HepG2 (cell line): ENCODE results near the gene COA3. TPM values are rescaled to one million over a fixed set of nuclear protein-coding genes. Genes with fewer than 3 reads are reported as not detected.

Experiments
- ARNTL ChIP-seq: sonication (generic); formaldehyde crosslinking; IDR thresholded peaks from 2 replicates; pipeline ENCODE4 v1.4.0; 2020; ENCODE audit warnings: mild to moderate bottlenecking, missing genetic modification reagents
- EZH2 ChIP-seq: conservative IDR thresholded peaks from 2 replicates; pipeline ENCODE4 v1.6.1; 2012; ENCODE audit warnings: mild to moderate bottlenecking, low read depth, low read length, moderate library complexity
- ONECUT2 ChIP-seq: sonication (generic); formaldehyde crosslinking; IDR thresholded peaks from 2 replicates; pipeline ENCODE4 v1.4.0; 2020; ENCODE audit warnings: missing genetic modification reagents
- PRMT3 ChIP-seq: sonication (generic); formaldehyde crosslinking; IDR thresholded peaks from 2 replicates; pipeline ENCODE4 v1.8.1; 2022; ENCODE audit warnings: low read depth, mild to moderate bottlenecking, moderate library complexity, missing genetic modification reagents, borderline replicate concordance
- ZBTB21 ChIP-seq: sonication (generic); formaldehyde crosslinking; IDR thresholded peaks from 2 replicates; pipeline ENCODE4 v1.4.0; 2020; ENCODE audit warnings: missing genetic modification reagents
- ZFAT ChIP-seq: sonication (generic); formaldehyde crosslinking; conservative IDR thresholded peaks from 2 replicates; pipeline ENCODE4 v1.8.1; 2023; ENCODE audit warnings: missing genetic modification reagents, inconsistent platforms
- ZIK1 ChIP-seq: sonication (generic); formaldehyde crosslinking; IDR thresholded peaks from 2 replicates; pipeline ENCODE4 v1.5.0; 2020; ENCODE audit warnings: mild to moderate bottlenecking, low read depth, missing genetic modification reagents, borderline replicate concordance
- ZNF225 ChIP-seq: sonication (generic); formaldehyde crosslinking; IDR thresholded peaks from 2 replicates; pipeline ENCODE4 v1.4.0; 2020; ENCODE audit warnings: mild to moderate bottlenecking, missing genetic modification reagents
- ZNF451 ChIP-seq: sonication (generic); formaldehyde crosslinking; IDR thresholded peaks from 2 replicates; pipeline ENCODE4 v1.5.0; 2020; ENCODE audit warnings: mild to moderate bottlenecking, missing genetic modification reagents
- ZNF768 ChIP-seq: sonication (generic); formaldehyde crosslinking; IDR thresholded peaks from 2 replicates; pipeline ENCODE4 v1.4.0; 2020; ENCODE audit warnings: missing genetic modification reagents
- ZNF775 ChIP-seq: sonication (generic); formaldehyde crosslinking; IDR thresholded peaks from 2 replicates; pipeline ENCODE4 v1.4.0; 2020; ENCODE audit warnings: missing genetic modification reagents, mild to moderate bottlenecking, moderate library complexity, borderline replicate concordance
- ZNF839 ChIP-seq: sonication (generic); formaldehyde crosslinking; IDR thresholded peaks from 2 replicates; pipeline ENCODE4 v1.4.0; 2020; ENCODE audit warnings: missing genetic modification reagents, mild to moderate bottlenecking, borderline replicate concordance
- ZSCAN21 ChIP-seq: sonication (generic); formaldehyde crosslinking; IDR thresholded peaks from 2 replicates; pipeline ENCODE4 v1.8.0; 2022; ENCODE audit warnings: mild to moderate bottlenecking, missing genetic modification reagents, moderate library complexity, borderline replicate concordance
- ZSCAN25 ChIP-seq: sonication (generic); formaldehyde crosslinking; IDR thresholded peaks from 2 replicates; pipeline ENCODE4 v1.8.0; 2022; ENCODE audit warnings: mild to moderate bottlenecking, missing genetic modification reagents
- polyA plus RNA-seq, 8 experiments: library from polyadenylated mRNA; depleted of rRNA in 3 of 8; stranded (reverse) in 7 of 8; unstranded in 1 of 8; fragments of >200 nt; fragmentation: Illumina TruSeq in 4 of 8; extraction: Trizol in 4 of 8; gene quantifications; 2 replicates each; pipeline versions ENCODE4 v1.2.1 to v1.2.3, GENCODE V29; 2011 to 2016; ENCODE audit warnings: low read depth in 4 of 8, missing spikeins in 1 of 8, mixed read lengths in 1 of 8; ENCODE audit not compliant: insufficient read depth in 1 of 8
- total RNA-seq, 5 experiments: library from RNA; depleted of rRNA; stranded (reverse); fragments of >200 nt; fragmentation: Illumina TruSeq; extraction: Trizol; gene quantifications; 2 replicates each; pipeline ENCODE4 v1.2.3, GENCODE V29; 2016; ENCODE audit warnings: low read depth in 1 of 5
- TF ChIP-seq, protein P1 (sequence below): sonication (generic); formaldehyde crosslinking; IDR thresholded peaks from 2 replicates; pipeline ENCODE4 v1.4.0; 2020; ENCODE audit warnings: missing genetic modification reagents
- TF ChIP-seq, protein P2 (sequence below): sonication (generic); formaldehyde crosslinking; IDR thresholded peaks from 2 replicates; pipeline ENCODE4 v1.4.0; 2020; ENCODE audit warnings: missing genetic modification reagents
- TF ChIP-seq, protein P3 (sequence below): sonication (generic); formaldehyde crosslinking; IDR thresholded peaks from 2 replicates; pipeline ENCODE4 v1.8.1; 2023; ENCODE audit warnings: mild to moderate bottlenecking, moderate library complexity, missing genetic modification reagents
- TF ChIP-seq, protein P4 (sequence below): sonication (generic); formaldehyde crosslinking; IDR thresholded peaks from 2 replicates; pipeline ENCODE4 v1.5.0; 2020; ENCODE audit warnings: missing genetic modification reagents

Gene COA3
- total and polyA plus RNA-seq, 2 of the 13 experiments (the other 11 are each of a cell fraction or from before 2014, with no cell fraction given), result 133 to 202 TPM

DNA sequence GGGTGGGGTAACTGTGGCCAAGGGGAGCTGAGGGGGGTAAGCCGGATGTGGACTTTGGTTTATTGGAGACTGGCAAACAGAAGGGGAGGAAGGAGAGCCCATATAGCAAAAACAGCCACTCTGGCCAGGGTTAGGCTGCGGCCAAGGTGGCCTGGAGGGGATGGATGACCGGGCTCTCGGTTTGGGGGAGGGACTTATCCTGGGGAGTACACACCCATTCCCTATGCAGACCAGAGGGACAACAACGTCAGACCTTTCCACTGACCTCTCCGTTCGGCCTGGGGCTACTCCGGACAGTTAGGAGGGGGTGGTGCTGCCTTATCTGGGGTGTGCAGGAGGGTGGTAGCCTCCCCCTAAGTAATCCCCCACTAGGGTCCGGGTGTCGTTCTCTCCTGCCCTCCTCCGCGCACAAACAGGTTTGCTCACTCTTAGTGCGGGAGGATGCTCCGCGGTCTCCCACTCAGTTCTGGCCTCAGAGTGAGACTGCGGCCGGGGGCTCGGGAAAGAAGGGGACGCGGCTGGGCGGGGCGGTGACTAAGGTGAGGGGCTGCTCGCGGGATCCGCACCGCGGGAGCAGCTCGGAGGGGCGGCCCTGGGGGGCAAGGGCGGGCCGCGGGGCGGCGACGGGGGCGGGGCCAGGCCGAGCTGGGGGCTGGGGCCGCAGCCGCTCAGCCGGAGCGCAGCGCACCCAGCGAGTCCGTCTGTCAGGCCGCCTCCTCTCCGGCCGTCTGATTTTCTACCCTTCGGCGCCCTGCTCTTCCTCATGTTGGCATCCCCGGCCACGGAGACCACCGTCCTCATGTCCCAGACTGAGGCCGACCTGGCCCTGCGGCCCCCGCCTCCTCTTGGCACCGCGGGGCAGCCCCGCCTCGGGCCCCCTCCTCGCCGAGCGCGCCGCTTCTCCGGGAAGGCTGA lies 18.3 kb downstream of the COA3 start, which contains the start of gene WNK4 (continued):
- no peak for TF ChIP-seq ZFAT
- peak; percentile 50; the same call in 1 of the 2 replicates for TF ChIP-seq ZSCAN25 (CRISPR knock-in tag)
- TF ChIP-seq, protein P1, sequence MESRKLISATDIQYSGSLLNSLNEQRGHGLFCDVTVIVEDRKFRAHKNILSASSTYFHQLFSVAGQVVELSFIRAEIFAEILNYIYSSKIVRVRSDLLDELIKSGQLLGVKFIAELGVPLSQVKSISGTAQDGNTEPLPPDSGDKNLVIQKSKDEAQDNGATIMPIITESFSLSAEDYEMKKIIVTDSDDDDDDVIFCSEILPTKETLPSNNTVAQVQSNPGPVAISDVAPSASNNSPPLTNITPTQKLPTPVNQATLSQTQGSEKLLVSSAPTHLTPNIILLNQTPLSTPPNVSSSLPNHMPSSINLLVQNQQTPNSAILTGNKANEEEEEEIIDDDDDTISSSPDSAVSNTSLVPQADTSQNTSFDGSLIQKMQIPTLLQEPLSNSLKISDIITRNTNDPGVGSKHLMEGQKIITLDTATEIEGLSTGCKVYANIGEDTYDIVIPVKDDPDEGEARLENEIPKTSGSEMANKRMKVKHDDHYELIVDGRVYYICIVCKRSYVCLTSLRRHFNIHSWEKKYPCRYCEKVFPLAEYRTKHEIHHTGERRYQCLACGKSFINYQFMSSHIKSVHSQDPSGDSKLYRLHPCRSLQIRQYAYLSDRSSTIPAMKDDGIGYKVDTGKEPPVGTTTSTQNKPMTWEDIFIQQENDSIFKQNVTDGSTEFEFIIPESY (CRISPR knock-in tag), result no peak; the same call in 1 of the 2 replicates
- TF ChIP-seq, protein P2, sequence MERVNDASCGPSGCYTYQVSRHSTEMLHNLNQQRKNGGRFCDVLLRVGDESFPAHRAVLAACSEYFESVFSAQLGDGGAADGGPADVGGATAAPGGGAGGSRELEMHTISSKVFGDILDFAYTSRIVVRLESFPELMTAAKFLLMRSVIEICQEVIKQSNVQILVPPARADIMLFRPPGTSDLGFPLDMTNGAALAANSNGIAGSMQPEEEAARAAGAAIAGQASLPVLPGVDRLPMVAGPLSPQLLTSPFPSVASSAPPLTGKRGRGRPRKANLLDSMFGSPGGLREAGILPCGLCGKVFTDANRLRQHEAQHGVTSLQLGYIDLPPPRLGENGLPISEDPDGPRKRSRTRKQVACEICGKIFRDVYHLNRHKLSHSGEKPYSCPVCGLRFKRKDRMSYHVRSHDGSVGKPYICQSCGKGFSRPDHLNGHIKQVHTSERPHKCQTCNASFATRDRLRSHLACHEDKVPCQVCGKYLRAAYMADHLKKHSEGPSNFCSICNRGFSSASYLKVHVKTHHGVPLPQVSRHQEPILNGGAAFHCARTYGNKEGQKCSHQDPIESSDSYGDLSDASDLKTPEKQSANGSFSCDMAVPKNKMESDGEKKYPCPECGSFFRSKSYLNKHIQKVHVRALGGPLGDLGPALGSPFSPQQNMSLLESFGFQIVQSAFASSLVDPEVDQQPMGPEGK (CRISPR knock-in tag), result peak; percentile 98
- TF ChIP-seq ZNF839 (CRISPR knock-in tag), result no peak
- TF ChIP-seq, protein P3, sequence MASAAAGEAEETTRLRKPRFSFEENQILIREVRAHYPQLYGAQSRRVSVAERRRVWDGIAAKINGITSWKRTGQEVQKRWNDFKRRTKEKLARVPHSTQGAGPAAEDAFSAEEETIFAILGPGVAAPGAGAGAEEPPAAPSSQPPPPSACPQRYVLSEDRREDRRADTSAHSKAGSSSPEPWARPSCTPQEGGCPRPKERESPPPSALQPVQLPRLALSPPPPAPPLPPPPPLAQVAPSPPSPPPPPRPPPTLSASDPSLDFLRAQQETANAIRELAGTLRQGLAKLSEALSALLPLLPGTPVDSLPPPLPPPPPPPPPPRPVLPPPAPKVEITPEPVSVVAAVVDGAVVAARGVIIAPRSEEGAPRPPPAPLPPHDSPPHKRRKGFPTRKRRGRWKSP (CRISPR knock-in tag), result peak; percentile 39
- TF ChIP-seq ZNF768, result peak; percentile 10; the same call in 1 of the 2 replicates
- no peak for TF ChIP-seq ZIK1 (CRISPR knock-in tag)
- TF ChIP-seq PRMT3 (CRISPR knock-in tag), result no peak; the same call in 1 of the 2 replicates
- TF ChIP-seq ZSCAN21 (CRISPR knock-in tag), result peak; percentile 62; the same call in 1 of the 2 replicates
- TF ChIP-seq ARNTL (CRISPR knock-in tag), result peak; percentile 78; the same call in 1 of the 2 replicates
- peak; percentile 40 for TF ChIP-seq ZNF451 (CRISPR knock-in tag)
- no peak for TF ChIP-seq EZH2
- TF ChIP-seq, protein P4, sequence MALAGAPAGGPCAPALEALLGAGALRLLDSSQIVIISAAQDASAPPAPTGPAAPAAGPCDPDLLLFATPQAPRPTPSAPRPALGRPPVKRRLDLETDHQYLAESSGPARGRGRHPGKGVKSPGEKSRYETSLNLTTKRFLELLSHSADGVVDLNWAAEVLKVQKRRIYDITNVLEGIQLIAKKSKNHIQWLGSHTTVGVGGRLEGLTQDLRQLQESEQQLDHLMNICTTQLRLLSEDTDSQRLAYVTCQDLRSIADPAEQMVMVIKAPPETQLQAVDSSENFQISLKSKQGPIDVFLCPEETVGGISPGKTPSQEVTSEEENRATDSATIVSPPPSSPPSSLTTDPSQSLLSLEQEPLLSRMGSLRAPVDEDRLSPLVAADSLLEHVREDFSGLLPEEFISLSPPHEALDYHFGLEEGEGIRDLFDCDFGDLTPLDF (CRISPR knock-in tag), result no peak
- TF ChIP-seq ZBTB21 (CRISPR knock-in tag), result peak; percentile 17; the same call in 1 of the 2 replicates
- peak; percentile 51; the same call in 1 of the 2 replicates for TF ChIP-seq ZNF775 (CRISPR knock-in tag)
- no peak for TF ChIP-seq ONECUT2 (CRISPR knock-in tag)
- no peak for TF ChIP-seq ZNF225
